GM19043 (cell line): ENCODE data around the gene RAB28.
"Not testable (repeated sequence)": the region's sequence is repeated elsewhere in the genome, so short reads cannot be mapped to it uniquely, and the experiment has no call there.

Experiments
- ATAC-seq: cut with Tn5 transposase; IDR thresholded peaks from one replicate; pipeline ENCODE4 v1.9.1; 2021; ENCODE audit warnings: low read depth; ENCODE audit not compliant: unreplicated experiment

Gene RAB28

GRCh38 chr4:13452927-13453579 lies 31.1 kb downstream of the RAB28 start:
- ATAC-seq: no peak

- no peak for ATAC-seq
Measured at GRCh38 chr4:13449590-13449989, 34.5 kb downstream of the RAB28 start.

- no peak for ATAC-seq
Measured at GRCh38 chr4:13445841-13446790, 38.0 kb downstream of the RAB28 start.

GRCh38 chr4:13441506-13441905 lies 42.6 kb downstream of the RAB28 start:
- ATAC-seq: no peak

DNA sequence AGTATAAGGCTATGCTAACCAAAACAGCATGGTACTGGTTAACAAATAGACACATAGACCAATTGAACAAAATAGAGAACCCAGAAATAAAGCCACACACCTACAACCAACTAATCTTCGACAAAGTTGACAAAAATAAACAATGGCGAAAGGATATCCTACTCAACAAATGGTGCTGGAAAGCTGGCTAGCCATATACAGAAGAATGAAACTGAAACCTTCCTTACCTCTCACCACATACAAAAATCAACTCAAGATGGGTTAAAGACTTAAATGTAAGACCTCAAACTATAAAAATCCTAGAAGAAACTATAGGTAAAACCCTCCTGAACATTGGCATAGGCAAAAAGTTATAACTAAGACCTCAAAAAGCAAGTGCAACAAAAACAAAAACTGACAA lies 47.2 kb downstream of the RAB28 start:
- ATAC-seq: no peak

DNA sequence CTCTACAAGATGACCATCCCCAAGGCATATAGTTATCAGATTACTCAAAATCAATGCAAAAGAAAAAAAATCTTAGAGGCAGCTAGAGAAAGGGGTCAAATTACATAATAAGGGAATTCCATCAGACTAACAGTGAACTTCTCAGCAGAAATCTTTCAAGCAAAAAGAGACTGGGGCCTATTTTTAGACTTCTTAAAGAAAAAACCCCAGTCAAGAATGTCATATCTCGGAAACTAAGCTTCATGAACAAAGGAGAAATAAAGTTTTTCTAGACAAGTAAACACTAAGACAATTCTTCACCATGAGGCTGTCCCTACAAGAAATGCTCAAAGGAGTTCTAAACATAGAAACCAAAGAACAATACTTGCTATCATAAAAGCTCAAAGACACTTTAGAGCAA lies 51.7 kb downstream of the RAB28 start:
- ATAC-seq: no peak

GRCh38 chr4:13430834-13431568 lies 53.1 kb downstream of the RAB28 start:
- no peak for ATAC-seq

DNA sequence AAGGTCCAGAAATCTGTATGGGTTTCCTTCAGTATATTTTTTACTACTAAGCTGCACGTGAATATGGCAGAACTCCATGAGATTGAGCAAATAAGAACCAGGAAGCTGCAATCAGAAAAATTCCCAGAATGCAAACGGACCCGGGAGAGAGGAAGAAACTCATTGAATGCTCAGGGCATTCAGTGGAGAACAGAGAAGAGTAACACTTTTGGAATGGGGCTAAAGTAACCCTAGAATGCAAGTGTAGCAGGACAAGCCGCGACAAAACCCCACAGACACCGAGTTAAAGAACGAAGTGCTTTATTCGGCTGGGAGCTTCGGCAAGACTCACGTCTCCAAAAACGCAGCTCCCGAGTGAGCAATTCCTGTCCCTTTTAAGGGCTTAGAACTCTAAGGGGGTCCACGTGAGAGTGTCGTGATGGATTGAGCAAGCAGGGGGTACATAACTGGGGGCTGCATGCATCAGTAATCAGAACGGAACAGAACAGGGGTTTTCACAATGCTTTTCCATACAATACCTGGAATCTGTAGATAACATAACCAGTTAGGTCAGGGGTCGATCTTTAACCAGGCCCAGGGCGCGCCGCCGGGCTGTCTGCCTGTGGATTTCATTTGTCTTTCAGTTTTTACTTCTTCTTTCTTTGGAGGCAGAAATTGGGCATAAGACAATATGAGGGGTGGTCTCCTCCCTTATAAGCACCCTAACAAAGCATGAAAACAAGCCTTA lies 56.4 kb downstream of the RAB28 start:
- ATAC-seq: no peak

DNA sequence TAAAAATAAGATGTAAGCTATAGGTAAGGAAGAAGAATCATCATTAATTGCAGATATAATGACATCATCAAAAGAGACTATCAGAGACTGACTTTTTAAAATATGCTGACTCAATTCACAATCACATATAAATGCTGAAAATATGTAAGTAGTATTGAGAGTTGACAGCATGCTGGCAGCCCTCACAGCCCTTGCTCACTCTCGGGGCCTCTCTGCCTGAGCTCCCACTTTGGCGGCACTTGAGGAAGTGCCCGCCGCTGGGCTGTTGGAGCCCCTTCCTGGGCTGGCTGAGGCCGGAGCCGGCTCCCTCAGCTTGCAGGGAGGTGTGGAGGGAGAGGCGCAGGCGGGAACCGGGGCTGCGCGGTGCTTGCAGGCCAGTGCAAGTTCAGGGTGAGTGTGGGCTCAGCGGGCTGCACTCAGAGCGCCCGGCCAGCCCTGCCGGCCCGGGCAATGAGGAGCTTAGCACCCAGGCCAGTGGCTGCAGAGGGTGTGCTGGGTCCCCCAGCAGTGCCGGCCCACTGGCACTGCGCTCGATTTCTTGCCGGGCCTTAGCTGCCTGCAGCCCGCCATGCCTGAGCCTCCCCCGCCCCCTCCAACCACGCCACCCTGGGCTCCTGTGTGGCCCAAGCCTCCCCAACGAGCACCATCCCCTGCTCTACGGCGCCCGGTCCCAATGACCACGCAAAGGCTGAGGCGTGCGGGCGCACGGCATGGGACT lies 68.9 kb downstream of the RAB28 start:
- ATAC-seq: no peak

- no peak for ATAC-seq
Measured at GRCh38 chr4:13413729-13414437, 70.3 kb downstream of the RAB28 start.

- no peak for ATAC-seq
Measured at GRCh38 chr4:13411942-13412341, 72.2 kb downstream of the RAB28 start.

- no peak for ATAC-seq
Measured at GRCh38 chr4:13409324-13409723, 74.8 kb downstream of the RAB28 start.

- ATAC-seq: not testable (repeated sequence)
Measured at GRCh38 chr4:13406156-13406555, 78.0 kb downstream of the RAB28 start.

DNA sequence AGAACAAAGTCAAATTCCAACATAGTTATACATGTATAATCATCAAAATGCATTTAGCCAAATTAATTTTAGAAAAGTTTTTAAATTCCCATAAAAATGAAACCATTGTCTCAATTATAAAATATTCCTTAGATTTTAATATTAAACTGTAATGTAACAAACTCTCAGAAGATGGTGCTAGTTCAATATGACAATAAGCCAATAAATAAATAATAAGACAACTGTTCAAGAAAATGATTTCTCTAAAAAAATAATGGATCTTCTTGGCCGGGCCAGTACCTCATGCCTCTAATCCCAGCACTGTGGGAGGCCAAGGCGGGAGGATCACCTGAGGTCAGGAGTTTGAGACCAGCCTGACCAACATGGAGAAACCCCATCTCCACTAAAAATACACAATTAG lies 80.3 kb downstream of the RAB28 start:
- no peak for ATAC-seq

DNA sequence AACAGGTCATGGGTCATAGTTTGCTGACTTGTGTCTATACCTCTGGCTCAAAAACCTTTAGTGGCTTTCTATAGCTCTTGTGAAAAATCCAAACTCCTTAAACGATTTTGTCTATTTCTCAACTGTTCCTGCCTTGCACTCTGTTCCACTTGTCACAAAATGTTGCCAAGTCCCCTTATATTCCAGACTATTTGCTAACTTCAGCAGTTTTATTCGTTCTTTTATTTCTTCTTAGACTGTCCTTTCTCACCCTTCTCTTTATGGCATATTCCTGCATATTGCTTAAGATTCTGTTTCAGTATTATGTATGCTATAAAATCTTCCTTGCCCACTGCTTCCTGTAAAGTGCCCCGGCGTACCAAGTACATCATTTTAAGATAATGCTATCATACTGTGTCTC lies 80.8 kb downstream of the RAB28 start:
- ATAC-seq: no peak

GRCh38 chr4:13399257-13399656 lies 84.9 kb downstream of the RAB28 start:
- ATAC-seq: no peak

DNA sequence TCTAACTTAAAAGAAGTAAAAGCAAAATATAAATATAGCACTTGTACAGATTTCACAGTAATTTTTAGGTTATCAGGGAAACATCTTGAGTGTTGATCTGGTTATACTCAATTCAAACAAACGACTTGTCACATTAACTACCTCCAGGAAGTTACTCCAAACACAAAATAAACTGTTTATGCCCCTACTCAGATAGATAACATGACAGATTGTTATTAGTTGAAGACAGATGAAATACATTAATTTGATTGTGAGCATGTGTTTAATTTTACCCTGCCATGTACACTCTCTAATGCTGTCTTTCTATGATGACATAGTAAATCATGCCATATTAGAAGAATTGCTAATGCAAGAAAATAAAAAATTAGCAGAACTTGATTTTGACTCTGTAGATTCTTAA lies 88.0 kb downstream of the RAB28 start:
- ATAC-seq: no peak

DNA sequence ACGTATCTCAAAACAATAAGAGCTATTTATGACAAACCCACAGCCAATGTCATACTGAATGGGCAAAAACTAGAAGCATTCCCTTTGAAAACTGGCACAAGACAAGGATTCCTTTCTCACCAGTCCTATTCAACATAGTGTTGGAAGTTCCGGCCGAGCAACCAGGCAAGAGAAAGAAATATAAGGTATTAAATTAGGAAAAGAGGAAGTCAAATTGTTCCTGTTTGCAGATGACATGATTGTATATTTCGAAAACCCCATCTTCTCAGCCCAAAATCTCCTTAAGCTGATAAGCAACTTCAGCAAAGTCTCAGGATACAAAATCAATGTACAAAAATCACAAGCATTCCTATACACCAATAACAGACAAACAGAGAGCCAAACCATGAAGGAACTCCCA lies 94.2 kb downstream of the RAB28 start:
- ATAC-seq: not testable (repeated sequence)

GRCh38 chr4:13386405-13387107 lies 97.6 kb downstream of the RAB28 start:
- peak; percentile 75 for ATAC-seq
